ENCODE results near the gene REEP3. TPM values are rescaled to one million over a fixed set of nuclear protein-coding genes. Genes with fewer than 3 reads are reported as not detected.
"Not testable (repeated sequence)": the region's sequence is repeated elsewhere in the genome, so short reads cannot be mapped to it uniquely, and the experiment has no call there.

REEP3 gene
- total RNA-seq, 4 donors from 2014 or later, result 27.5 to 32.5 (median 30.4) TPM

DNA sequence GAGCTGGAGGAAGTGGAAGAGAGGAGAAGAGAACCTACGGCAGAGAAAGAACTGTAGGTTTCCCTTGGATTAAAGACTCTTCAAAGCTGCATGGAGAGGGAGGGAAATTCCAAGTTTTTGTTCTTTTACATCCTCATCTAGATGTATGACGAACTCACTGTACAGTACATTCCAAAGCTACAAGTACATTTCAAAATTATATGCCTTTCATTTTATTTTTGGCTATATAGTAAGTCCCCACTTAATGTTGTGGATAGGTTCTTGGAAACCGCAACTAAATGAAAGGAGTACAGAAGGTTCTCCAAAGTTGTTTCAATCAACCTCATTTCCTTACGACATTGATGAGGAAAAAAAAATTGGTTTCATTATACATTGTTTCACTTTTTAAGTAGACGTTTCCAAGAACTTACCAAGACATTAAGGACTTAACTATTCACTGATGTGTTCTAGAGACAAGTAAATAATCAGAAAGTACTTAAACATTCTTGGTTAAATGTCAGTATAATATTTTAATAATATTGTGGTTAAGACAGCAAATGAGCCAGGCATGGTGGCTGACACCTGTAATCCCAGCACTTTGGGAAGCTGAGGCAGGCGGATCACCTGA, 39.3 kb upstream of the REEP3 start:
- DNase-seq, result no peak
- intact Hi-C loops (cut with DNase I), result no loop called here
- H3K27ac ChIP-seq, result no peak overlapping the region

GRCh38 chr10:63483983-63484382, 37.2 kb upstream of the REEP3 start:
- TF ChIP-seq CTCF (IDR thresholded peaks at IDR 0.05) (no peak), POLR2A (IDR thresholded peaks at IDR 0.05) (no peak)
- Histone ChIP-seq H3K4me1 (peaks cover 0 to 14% (median 0%) of the 10 kb centered on the region in 3 donors), H3K36me3 (no peaks in the 10 kb centered on the region), H3K9me3 (no peaks in the 10 kb centered on the region), H3K27ac (no peak overlapping the region), H3K27me3 (no peaks in the 10 kb centered on the region), H3K4me3 (no peak overlapping the region)
- intact Hi-C loops (cut with DNase I), result no loop called here
- 93% methylated on average over 1 of the region's 1 CpG for WGBS, 2 donors
- no peak for DNase-seq

More for the DNA sequence above, 39.3 kb upstream of the REEP3 start:
- no peaks in the 10 kb centered on the region for H3K36me3 ChIP-seq
- no peak for TF ChIP-seq POLR2A (IDR thresholded peaks at IDR 0.05)
- no peak for TF ChIP-seq CTCF (IDR thresholded peaks at IDR 0.05)
- H3K27me3 ChIP-seq, result no peaks in the 10 kb centered on the region
- H3K4me3 ChIP-seq, result no peak overlapping the region
- H3K9me3 ChIP-seq, result no peaks in the 10 kb centered on the region
- WGBS, 2 donors, result 52 to 56% methylated on average over 6 of the region's 6 CpGs
- peaks cover 0 to 7% (median 0%) of the 10 kb centered on the region in 3 donors for H3K4me1 ChIP-seq

DNA sequence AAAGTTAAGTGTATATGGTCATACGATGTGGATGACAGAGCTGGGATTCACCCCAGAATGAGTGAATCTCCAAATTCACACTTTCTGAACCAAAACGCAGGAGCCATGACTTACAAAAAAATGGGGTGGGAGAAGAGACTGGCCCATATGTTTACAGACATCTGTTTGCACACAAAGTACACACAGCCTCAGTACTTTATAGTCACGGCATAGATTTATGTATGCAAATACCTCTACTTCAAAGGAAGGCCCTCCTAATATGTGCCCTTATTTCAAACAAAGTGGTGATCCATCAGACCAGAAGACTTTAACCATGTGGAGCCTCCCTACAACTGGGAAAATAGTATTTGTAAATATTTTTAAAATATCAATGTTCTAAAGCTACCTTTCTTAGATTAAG, 33.2 kb upstream of the REEP3 start:
- Histone ChIP-seq H3K4me3 (no peak overlapping the region), H3K4me1 (peaks cover 7 to 25% (median 17%) of the 10 kb centered on the region in 3 donors), H3K27ac (no peak overlapping the region), H3K27me3 (no peaks in the 10 kb centered on the region), H3K9me3 (no peaks in the 10 kb centered on the region), H3K36me3 (no peaks in the 10 kb centered on the region)
- WGBS, 2 donors, result 85 to 91% methylated on average over 3 of the region's 3 CpGs
- no peak for TF ChIP-seq POLR2A (IDR thresholded peaks at IDR 0.05)
- no peak for TF ChIP-seq CTCF (IDR thresholded peaks at IDR 0.05)
- DNase-seq, result no peak
- intact Hi-C loops (cut with DNase I), result no loop called here

GRCh38 chr10:63489838-63490237, 31.4 kb upstream of the REEP3 start:
- Histone ChIP-seq H3K4me1 (peaks cover 7 to 25% (median 17%) of the 10 kb centered on the region in 3 donors), H3K9me3 (no peaks in the 10 kb centered on the region), H3K4me3 (no peak overlapping the region), H3K36me3 (no peaks in the 10 kb centered on the region), H3K27ac (no peak overlapping the region), H3K27me3 (no peaks in the 10 kb centered on the region)
- intact Hi-C loops (cut with DNase I), result no loop called here
- 96% methylated on average over 3 of the region's 3 CpGs; no CpG with 5 or more reads in 1 of the 2 donors for WGBS, 2 donors
- no peak for DNase-seq
- TF ChIP-seq CTCF (IDR thresholded peaks at IDR 0.05) (no peak), POLR2A (IDR thresholded peaks at IDR 0.05) (no peak)

DNA sequence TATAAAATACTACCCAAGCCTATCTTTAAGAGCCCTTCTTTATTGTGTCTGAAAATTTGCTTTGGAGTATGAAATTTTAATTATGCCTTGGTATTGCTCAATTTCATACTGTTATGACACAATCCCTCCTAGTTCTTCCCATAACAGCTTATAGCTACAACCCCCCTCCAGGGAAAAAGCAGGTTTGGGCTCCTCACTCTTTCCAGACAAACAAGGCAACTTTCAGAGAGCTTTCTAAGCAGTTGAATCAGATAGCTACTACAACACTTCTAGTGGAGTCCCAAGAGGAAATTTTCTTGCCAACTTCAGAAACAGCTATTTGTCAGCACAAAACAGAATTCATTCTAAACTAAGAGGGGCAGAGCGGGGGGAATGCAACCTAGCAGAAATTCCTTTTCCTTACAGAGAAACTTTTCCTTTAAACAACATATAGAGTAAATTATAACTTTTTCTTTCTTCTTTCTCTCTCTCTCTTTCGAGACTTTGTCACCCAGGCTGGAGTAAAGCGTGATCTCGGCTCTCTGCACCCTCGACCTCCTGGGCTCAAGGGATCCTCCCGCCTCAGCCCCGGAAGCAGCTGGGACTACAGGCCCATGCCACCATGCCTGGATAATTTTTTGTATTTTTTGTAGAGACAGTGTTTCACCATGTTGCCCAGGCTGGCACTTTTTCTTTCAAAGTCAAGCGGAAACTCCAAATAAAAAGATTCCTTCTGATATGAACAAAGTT, 29.4 kb upstream of the REEP3 start:
- Histone ChIP-seq H3K4me3 (peak overlapping the region in 1 of 4 donors; percentile 16), H3K4me1 (peaks cover 7 to 25% (median 17%) of the 10 kb centered on the region in 3 donors), H3K27me3 (no peaks in the 10 kb centered on the region), H3K27ac (peak overlapping the region; percentile 45 to 67 (median 57)), H3K9me3 (no peaks in the 10 kb centered on the region), H3K36me3 (no peaks in the 10 kb centered on the region)
- TF ChIP-seq POLR2A (IDR thresholded peaks at IDR 0.05) (no peak), CTCF (IDR thresholded peaks at IDR 0.05) (no peak)
- 49 to 60% methylated on average over 8 of the region's 8 CpGs for WGBS, 2 donors
- no peak for DNase-seq
- intact Hi-C loops (cut with DNase I), result no loop called here

GRCh38 chr10:63492317-63492690, 28.9 kb upstream of the REEP3 start:
- DNase-seq; H3K36me3 ChIP-seq; H3K4me3 ChIP-seq; H3K9me3 ChIP-seq; intact Hi-C loops (cut with DNase I); H3K27me3 ChIP-seq: not testable (repeated sequence)
- Histone ChIP-seq H3K4me1 (peaks cover 7 to 21% (median 17%) of the 10 kb centered on the region in 3 donors), H3K27ac (peak overlapping the region; percentile 45 to 67 (median 57))
- 46 to 52% methylated on average over 6 of the region's 6 CpGs for WGBS, 2 donors
